Astrocyte (in vitro differentiated cells and primary cell): ENCODE results near the gene RLIM.

Source experiments
- CTCF ChIP-seq: IDR thresholded peaks from 2 replicates; pipeline ENCODE4 v1.5.1; 2011; ENCODE audit warnings: low read depth, mild to moderate bottlenecking, inconsistent platforms, low read length, moderate library complexity; ENCODE audit not compliant: insufficient read depth
- EZH2 ChIP-seq: IDR thresholded peaks from 2 replicates; pipeline ENCODE4 v1.6.1; 2012; ENCODE audit warnings: mild to moderate bottlenecking, low read length, inconsistent platforms; ENCODE audit not compliant: insufficient read depth

GRCh38 chrX:74557378-74557777, 57.0 kb downstream of the RLIM start:
- TF ChIP-seq CTCF (no peak), EZH2 (no peak)
